Islet precursor cell (in vitro differentiated cells): Measurements from ENCODE around the gene SCUBE3.
A peak's percentile ranks its signal among the peaks of the same experiment; 100 is the strongest.

Experiments
- DNase-seq: peaks from one replicate; pipeline ENCODE4 v3.0.0-alpha.2; 2018

The SCUBE3 gene

GRCh38 chr6:35275744-35276260, 62.0 kb downstream of the SCUBE3 start:
- no peak for DNase-seq

GRCh38 chr6:35278708-35279107, 65.0 kb downstream of the SCUBE3 start:
- DNase-seq: no peak

- DNase-seq: no peak
Observed at GRCh38 chr6:35280903-35281302, 67.1 kb downstream of the SCUBE3 start.

- DNase-seq: no peak
Observed at GRCh38 chr6:35282472-35282871, 68.7 kb downstream of the SCUBE3 start.

- no peak for DNase-seq
Observed at GRCh38 chr6:35283361-35283760, 69.6 kb downstream of the SCUBE3 start.

GRCh38 chr6:35287671-35288396, 74.1 kb downstream of the SCUBE3 start:
- no peak for DNase-seq

DNA sequence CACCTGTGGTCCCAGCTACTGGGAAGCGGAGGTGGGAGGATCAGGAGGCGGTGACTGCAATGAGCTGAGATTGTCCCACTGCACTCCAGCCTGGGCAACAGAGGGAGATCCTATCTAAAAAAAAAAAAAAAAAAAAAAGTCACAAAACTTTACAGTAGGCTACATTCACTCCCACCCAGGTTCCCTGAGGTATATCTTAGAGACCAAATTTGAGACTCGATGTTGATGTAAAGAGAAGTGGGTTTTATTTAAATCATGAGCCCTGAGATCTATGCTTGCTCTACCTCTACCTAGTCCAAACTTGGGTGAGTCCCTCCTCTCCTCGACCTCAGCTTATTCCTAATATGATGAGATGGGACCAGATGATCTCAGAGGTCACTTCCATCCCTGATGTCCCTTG, 75.1 kb downstream of the SCUBE3 start:
- DNase-seq: no peak

- DNase-seq: no peak
Observed at GRCh38 chr6:35291491-35291890, 77.7 kb downstream of the SCUBE3 start.

GRCh38 chr6:35292494-35292893, 78.7 kb downstream of the SCUBE3 start:
- DNase-seq: no peak

DNA sequence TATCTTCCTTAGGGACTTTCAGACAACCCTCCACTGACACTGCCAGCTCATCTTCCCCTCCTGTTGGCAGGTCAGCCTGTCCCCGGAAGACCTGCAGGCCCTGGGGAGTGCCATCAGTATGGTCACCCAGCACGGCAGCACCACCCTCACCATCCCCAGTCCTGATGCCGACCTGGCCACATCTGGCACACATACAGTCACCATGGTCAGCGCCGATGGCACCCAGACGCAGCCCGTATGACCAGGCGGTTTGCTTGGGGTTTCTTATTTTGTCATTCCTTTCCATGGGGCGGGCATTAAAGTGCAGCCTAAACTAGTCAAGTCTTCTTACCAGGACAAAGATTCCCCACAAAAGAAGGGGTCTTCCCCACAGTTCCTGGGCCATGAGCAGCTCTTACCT, 79.9 kb downstream of the SCUBE3 start:
- DNase-seq: no peak

- peak; percentile 70 for DNase-seq
Observed at GRCh38 chr6:35294308-35294945, 80.7 kb downstream of the SCUBE3 start.

- DNase-seq: peak; percentile 30
Observed at GRCh38 chr6:35295036-35295435, 81.3 kb downstream of the SCUBE3 start.

DNA sequence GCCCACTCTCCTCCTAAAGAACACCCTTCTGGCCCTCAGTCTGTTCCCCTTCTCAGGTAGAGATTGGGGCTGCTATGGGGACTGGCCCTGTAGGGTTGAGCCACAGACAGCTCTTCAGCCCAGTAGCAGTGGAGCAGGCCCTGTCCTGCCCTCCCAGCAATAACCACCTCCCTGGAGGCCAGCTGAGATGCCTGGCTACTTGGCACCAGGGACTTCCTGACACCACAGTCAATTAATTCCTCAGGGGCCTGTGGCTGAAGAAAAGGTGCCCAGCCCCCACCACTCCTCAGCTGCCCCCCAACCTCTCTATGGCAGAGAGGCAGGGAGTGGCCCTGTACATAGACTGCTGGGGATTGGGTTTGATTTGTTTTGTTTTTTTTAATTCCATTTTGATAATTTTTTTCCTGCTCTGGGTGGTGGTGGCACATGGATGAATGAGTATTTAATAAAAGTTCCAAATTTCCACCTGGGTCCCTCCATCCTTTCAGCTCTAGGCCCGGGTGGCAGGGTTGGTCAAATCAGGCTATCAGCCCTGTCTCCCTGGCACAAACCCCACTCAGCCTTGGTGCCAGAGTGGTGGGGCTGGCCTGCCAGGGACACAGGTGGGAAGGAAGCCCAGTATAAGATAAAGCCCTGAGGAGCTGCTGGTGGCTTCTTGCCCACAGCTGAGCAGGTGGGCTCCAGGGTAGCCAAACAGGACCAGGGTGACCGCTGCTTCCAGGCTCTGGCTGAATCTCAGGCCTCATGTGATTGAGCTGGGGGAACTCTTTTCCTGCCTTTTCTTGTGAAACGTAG, 82.0 kb downstream of the SCUBE3 start:
- DNase-seq: no peak

- DNase-seq: no peak
Observed at GRCh38 chr6:35296931-35297600, 83.3 kb downstream of the SCUBE3 start.

- peak; percentile 96 for DNase-seq
Observed at GRCh38 chr6:35297601-35298481, 84.1 kb downstream of the SCUBE3 start, which contains the start of gene DEF6. TSS of gene DEF6 (plus strand) at chr6:35297818. CDS start at chr6:35297857, 39 bp downstream.

DNA sequence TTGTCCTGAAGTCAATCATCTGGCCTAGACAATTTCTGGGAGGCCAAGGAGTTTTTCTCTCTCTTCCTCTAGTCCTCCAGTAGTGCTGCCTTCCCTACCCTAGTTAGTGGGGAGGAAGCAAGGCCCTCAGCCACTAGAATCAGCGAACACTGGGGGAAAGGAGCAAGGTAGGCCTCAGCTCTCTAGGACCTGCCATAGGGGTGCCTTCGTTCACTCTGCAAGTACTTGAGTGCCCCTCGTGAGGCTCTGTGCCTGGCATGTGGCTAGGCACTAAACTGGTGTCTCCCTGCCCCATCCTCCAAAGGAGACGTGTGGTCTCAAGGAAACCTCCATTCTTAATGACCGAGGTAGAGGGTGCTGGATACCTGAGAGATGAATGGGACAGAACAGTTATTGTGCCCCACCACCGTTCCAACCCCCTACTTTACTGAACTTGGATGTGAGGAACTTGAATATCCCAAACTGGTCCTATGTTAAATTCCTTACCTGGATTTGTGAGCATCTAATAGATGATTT, 84.9 kb downstream of the SCUBE3 start:
- DNase-seq: peak; percentile 29

- no peak for DNase-seq
Observed at GRCh38 chr6:35299674-35300073, 85.9 kb downstream of the SCUBE3 start.

GRCh38 chr6:35300848-35301247, 87.1 kb downstream of the SCUBE3 start:
- DNase-seq: peak; percentile 30
